ENCODE results near the gene SCD5.

SCD5 gene

GRCh38 chr4:82726596-82726995, 72.0 kb downstream of the SCD5 start:
- DNase-seq (ENCODE audit: low spot score), result no peak

DNA sequence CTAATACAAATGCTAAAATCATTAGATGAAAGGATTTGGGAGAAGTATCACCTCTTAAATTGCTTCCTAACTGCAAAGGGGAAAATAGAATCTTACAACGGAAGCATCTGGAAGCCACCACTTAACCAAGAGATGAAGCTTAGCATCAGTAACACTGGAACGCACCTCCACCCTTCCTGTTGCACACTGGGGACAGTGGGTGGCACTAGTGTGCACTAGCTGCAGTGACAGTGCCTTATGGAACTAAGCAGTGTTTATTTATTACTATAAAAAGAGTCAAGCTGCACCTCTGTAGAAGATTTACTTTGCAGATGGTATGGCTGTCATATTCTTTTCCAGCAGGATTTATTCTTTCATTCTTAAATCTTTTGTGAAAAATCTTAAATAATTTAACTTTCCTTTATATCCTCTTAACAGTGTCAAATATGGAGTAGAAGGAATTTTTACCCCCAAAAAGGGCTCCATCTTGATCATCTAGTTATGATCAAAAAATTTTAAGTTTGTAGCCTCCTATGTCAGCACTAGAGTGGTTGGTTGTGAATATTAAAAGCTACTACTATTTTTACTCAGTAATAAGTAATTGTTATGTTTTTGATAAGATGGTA, 76.7 kb downstream of the SCD5 start:
- DNase-seq (ENCODE audit: low spot score), result no peak

- peak; percentile 17 for DNase-seq (ENCODE audit: low spot score)
Measured at GRCh38 chr4:82718162-82718940, 80.2 kb downstream of the SCD5 start.

GRCh38 chr4:82715731-82716617, 82.6 kb downstream of the SCD5 start:
- DNase-seq (ENCODE audit: low spot score), result peak; percentile 70

DNA sequence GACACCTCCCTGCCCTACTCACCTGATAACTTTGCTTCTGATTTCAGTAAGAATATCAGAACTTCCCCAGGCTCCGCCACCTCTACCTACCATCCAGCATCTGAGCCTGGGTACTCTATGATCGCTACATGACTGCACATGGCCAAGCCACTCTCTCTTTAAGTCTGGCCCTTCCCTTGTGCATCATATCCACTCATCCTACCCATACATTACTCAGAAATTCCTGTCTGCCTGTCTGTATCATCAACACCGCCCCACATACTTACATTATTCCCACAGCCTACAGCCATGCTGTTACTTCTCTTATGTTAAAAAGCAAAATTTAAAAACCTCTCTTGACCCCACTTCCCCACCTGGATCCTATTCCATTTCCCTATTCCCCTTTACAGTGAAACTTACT, 84.7 kb downstream of the SCD5 start:
- DNase-seq (ENCODE audit: low spot score), result no peak

DNA sequence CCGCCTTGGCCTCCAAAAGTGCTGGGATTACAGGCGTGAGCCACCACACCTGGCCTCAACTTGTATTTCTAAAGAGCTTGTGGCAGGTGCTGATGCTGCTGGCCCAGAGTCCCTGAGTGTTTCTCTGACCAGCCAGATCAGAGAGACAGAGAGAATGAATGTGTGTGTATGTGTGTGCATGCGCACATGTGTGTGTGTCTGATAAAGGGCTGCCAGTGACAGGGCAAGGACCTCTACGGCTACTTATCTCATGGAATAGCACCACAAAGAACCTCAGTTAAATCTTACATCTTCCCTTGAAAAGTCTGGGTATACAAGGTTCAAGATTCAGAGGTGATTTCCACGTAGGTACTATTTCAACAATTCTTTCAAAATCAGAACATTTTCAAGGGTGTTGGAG, 86.0 kb downstream of the SCD5 start:
- DNase-seq (ENCODE audit: low spot score), result no peak

GRCh38 chr4:82711158-82711785, 87.3 kb downstream of the SCD5 start:
- no peak for DNase-seq (ENCODE audit: low spot score)

GRCh38 chr4:82710197-82710929, 88.2 kb downstream of the SCD5 start:
- no peak for DNase-seq (ENCODE audit: low spot score)

- DNase-seq (ENCODE audit: low spot score), result no peak
Measured at GRCh38 chr4:82708982-82709381, 89.6 kb downstream of the SCD5 start.

GRCh38 chr4:82706349-82707000, 92.1 kb downstream of the SCD5 start:
- no peak for DNase-seq (ENCODE audit: low spot score)

DNA sequence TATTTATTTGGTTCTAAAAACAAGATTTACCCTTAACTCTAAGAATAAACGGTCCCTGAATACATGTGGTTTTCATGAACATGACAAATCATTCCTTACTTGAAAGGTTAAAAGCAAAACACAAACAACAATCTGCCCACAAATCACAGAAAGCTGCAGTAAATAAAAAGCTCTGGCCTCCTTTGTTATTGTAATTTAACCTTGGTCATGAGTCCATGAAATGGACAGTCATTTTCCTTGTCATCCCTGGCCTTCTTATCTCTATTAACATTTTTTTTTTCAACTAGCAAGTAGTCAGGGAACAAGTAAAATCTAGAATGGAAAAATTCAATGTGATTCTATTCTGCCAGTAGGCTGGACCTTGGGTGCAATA, 92.7 kb downstream of the SCD5 start:
- no peak for DNase-seq (ENCODE audit: low spot score)

GRCh38 chr4:82705169-82705927, 93.2 kb downstream of the SCD5 start:
- DNase-seq (ENCODE audit: low spot score), result no peak

DNA sequence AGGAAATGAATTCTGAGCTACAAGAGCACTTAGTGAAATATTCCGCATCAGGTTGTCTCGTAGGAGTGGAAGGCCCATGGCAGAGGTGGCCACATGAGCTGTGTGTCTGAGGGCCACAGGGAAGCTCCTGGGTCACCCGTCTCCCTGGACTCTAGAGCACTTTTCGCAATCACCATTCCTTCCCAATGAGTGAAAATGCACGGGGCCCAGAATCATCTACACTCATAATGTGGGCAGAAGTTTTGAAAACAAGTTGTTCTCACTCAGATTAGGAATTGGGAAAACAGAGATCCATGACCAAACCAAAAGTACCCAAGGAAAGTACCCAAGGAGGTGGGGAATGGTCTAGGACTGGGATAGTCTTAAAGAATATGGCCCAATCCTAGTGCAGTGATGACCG, 94.4 kb downstream of the SCD5 start:
- no peak for DNase-seq (ENCODE audit: low spot score)

- no peak for DNase-seq (ENCODE audit: low spot score)
Measured at GRCh38 chr4:82698412-82698811, 100.2 kb downstream of the SCD5 start.

DNA sequence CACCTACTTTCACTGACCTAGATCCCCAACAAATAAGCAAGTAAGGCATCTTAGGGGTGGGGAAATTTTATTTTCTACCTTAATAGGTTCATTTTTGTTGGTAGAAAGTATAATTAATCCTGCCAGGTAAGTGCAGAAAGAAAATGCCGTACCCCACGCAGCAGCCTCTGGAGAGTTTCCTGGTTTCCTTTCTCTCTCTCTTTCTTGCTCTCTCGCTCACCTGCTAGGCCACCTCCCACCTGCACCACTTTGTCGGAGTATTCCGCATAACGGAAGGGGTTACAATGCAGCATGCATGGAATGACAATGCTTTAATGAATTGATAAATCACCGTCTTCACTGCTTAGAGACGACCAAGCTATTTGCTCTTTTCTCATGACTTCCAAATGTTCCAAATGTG, 101.0 kb downstream of the SCD5 start:
- DNase-seq (ENCODE audit: low spot score), result no peak

DNA sequence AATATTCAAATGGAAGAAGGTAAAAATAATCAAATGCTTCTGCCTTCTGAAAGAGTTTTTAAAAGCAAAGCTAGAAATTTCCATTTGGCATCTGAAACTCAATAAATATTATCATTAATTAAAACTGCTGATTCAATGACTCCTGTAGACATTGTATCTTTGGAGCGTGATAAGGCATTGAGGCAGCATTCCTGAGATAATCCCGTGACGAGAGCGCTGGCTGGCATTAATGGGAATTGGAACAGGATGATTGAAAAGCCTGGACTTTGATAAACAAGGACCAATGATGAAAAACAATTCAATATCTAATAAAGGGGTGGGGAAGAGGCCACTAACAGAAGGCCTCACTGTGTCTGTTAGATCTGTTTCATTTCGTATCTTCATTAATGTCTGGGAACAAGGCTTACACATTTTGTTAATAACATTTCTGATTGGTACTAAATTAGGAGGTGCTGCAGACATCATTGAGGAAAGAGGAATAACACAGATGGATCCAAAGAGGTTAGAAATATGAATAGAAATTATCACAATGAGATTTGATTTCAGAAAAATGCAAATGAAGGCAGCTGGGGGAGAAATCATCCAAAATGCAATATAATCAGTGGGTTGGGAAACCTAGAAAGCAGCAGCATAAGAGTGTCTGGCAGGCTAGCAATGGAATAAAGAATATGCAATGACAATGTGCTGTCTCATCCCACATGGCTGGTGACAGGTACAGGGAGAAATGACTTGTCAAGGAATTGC, 102.3 kb downstream of the SCD5 start:
- DNase-seq (ENCODE audit: low spot score), result no peak

DNA sequence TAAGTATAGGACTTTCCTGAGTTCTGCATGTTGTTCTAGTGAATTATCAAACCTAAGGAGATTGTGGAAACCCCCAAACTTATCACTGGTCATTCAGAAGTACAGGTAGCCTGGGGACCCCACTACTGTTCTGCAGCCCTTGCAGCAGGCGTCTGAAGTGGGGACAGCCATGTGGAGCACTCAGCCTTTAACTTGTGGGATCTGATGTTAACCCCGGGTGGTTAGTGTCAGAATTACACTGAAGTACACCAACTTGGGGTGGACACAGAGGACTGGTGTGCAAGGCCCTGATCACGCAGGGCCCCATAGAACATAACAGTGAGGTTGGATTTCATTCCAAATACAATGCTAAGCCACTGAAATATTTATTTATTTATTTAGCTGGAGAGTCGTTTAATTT, 103.7 kb downstream of the SCD5 start:
- DNase-seq (ENCODE audit: low spot score), result no peak

GRCh38 chr4:82694046-82694445, 104.5 kb downstream of the SCD5 start:
- DNase-seq (ENCODE audit: low spot score), result no peak

GRCh38 chr4:82692101-82692780, 106.4 kb downstream of the SCD5 start:
- no peak for DNase-seq (ENCODE audit: low spot score)

Measured in AG08395 (cell line).